Loucy (cell line): Measurements from ENCODE around the gene CD300A.
"Not testable (repeated sequence)": the region's sequence is repeated elsewhere in the genome, so short reads cannot be mapped to it uniquely, and the experiment has no call there.

ENCODE experiments used
- H2AFZ ChIP-seq: fragments of 200-600 bp; sonication (generic); 2 replicates; pipeline ENCODE4 v1.6.0; 2016; ENCODE audit warnings: antibody characterized with exemption, mild to moderate bottlenecking, low read length, moderate library complexity
- H3F3A ChIP-seq: fragments of 200-600 bp; 2 replicates; pipeline ENCODE4 v1.6.0; 2016; ENCODE audit warnings: antibody characterized with exemption, low read depth, mild to moderate bottlenecking
- H3K27me3 ChIP-seq: fragments of 200-600 bp; sonication (generic); 2 replicates; pipeline ENCODE4 v1.6.1; 2014; ENCODE audit warnings: low read length, mild to moderate bottlenecking; ENCODE audit not compliant: insufficient read depth, poor library complexity, severe bottlenecking
- H3K36me3 ChIP-seq: fragments of 200-600 bp; sonication (generic); 2 replicates; pipeline ENCODE4 v1.6.1; 2016; ENCODE audit warnings: low read length; ENCODE audit not compliant: insufficient read depth
- H3K4me1 ChIP-seq: fragments of 200-600 bp; sonication (generic); 2 replicates; pipeline ENCODE4 v1.5.1; 2014; ENCODE audit warnings: low read length, mild to moderate bottlenecking; ENCODE audit not compliant: insufficient read depth, poor library complexity, severe bottlenecking
- H3K4me2 ChIP-seq: fragments of 200-600 bp; sonication (generic); 2 replicates; pipeline ENCODE4 v1.6.0; 2014; ENCODE audit warnings: antibody characterized with exemption, low read length, low read depth, mild to moderate bottlenecking; ENCODE audit not compliant: poor library complexity, severe bottlenecking
- H3K4me3 ChIP-seq: fragments of 200-600 bp; sonication (generic); 2 replicates; pipeline ENCODE4 v1.5.1; 2014; ENCODE audit warnings: low read length, mild to moderate bottlenecking, mixed read lengths; ENCODE audit not compliant: poor library complexity, severe bottlenecking
- H3K79me2 ChIP-seq: fragments of 200-600 bp; sonication (generic); 2 replicates; pipeline ENCODE4 v1.6.1; 2014; ENCODE audit warnings: low read length; ENCODE audit not compliant: insufficient read depth
- H3K9ac ChIP-seq: fragments of 200-600 bp; sonication (generic); 2 replicates; pipeline ENCODE4 v1.6.0; 2014; ENCODE audit warnings: mild to moderate bottlenecking, low read depth, low read length, moderate library complexity; ENCODE audit not compliant: poor library complexity, severe bottlenecking
- H3K9me2 ChIP-seq: fragments of 200-600 bp; sonication (generic); replicated peaks from 2 replicates; pipeline ENCODE4 v1.6.1; 2016; ENCODE audit warnings: low read depth, low read length, mixed read lengths
- H3K9me3 ChIP-seq: fragments of 200-600 bp; sonication (generic); 2 replicates; pipeline ENCODE4 v1.6.1; 2014; ENCODE audit warnings: mild to moderate bottlenecking, antibody characterized with exemption, low read length, low read depth; ENCODE audit not compliant: insufficient read depth
- H4K20me1 ChIP-seq: fragments of 200-600 bp; sonication (generic); 2 replicates; pipeline ENCODE4 v1.6.0; 2014; ENCODE audit warnings: antibody characterized with exemption, low read length, mild to moderate bottlenecking; ENCODE audit not compliant: insufficient read depth, poor library complexity, severe bottlenecking
- CTCF ChIP-seq: fragments of 200-600 bp; sonication (generic); conservative IDR thresholded peaks from 2 replicates; pipeline ENCODE4 v1.5.1; 2014; ENCODE audit warnings: mild to moderate bottlenecking, antibody characterized with exemption, low read length
- EZH2phosphoT487 ChIP-seq: fragments of 200-600 bp; IDR thresholded peaks from 2 replicates; pipeline ENCODE4 v1.6.1; 2018; ENCODE audit warnings: antibody characterized with exemption, mild to moderate bottlenecking, moderate library complexity, borderline replicate concordance

Gene CD300A

DNA sequence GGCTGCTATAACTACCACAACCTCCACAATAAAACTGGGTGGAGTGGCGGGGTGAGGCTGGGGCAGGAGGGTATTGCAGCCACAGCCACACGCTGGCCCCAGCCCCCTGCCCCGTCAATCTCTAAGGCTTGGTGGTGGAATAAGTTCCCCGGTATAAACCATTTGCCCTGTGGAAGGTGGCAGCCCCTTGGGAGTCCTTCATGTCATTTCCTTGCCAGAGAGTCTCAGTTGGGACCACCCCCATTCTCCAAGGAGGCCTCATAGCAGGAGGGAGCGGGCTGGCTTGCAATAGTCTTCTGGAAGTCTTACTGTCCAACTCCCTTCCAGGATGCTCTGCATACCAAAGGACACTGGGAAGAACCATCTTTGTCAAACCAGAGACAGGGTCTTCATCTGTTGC is 19.4 kb downstream of the CD300A start:
- H3K4me3 ChIP-seq, result no peak overlapping the region
- H2AFZ ChIP-seq, result no peak overlapping the region
- no peak for TF ChIP-seq EZH2phosphoT487
- no peak for TF ChIP-seq CTCF
- no peaks in the 10 kb centered on the region for H3K9me2 ChIP-seq
- no peaks in the 10 kb centered on the region for H3K36me3 ChIP-seq
- peaks cover 6% of the 10 kb centered on the region for H3K27me3 ChIP-seq
- no peak overlapping the region for H3K4me2 ChIP-seq
- H3K9ac ChIP-seq, result no peak overlapping the region
- no peaks in the 10 kb centered on the region for H3K4me1 ChIP-seq
- H3K79me2 ChIP-seq, result no peaks in the 10 kb centered on the region
- H3F3A ChIP-seq, result no peaks in the 10 kb centered on the region
- H3K9me3 ChIP-seq, result no peaks in the 10 kb centered on the region
- H4K20me1 ChIP-seq, result no peaks in the 10 kb centered on the region

DNA sequence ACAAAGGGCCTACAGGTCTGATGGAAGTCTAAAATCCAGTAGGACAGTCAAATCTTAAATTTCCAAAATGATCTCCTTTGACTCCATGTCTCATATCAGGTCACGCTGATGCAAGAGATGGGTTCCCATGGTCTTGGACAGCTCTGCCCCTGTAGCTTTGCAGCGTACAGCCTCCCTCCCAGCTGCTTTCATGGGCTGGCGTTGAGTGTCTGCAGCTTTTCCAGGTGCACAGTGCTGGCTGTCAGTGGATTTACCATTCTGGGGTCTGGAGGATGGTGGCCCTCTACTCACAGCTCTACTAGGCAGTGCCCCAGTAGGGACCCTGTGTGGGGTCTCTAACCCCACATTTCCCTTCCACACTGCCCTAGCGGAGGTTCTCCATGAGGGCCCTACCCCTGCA is 21.8 kb downstream of the CD300A start:
- not testable (repeated sequence) for H4K20me1 ChIP-seq, H3K4me3 ChIP-seq, H3K9me2 ChIP-seq, H3K4me2 ChIP-seq, H3K9ac ChIP-seq, H3K9me3 ChIP-seq, H3F3A ChIP-seq, H3K27me3 ChIP-seq, H2AFZ ChIP-seq, H3K4me1 ChIP-seq, H3K36me3 ChIP-seq, H3K79me2 ChIP-seq

- H3K9ac ChIP-seq, result no peak overlapping the region
- no peak overlapping the region for H2AFZ ChIP-seq
- H3K27me3 ChIP-seq, result no peaks in the 10 kb centered on the region
- H3K4me2 ChIP-seq, result no peak overlapping the region
- H4K20me1 ChIP-seq, result no peaks in the 10 kb centered on the region
- H3K4me3 ChIP-seq, result no peak overlapping the region
- no peaks in the 10 kb centered on the region for H3K79me2 ChIP-seq
- TF ChIP-seq CTCF (no peak), EZH2phosphoT487 (no peak)
- H3K9me2 ChIP-seq, result no peaks in the 10 kb centered on the region
- H3K36me3 ChIP-seq, result no peaks in the 10 kb centered on the region
- no peaks in the 10 kb centered on the region for H3K9me3 ChIP-seq
- no peaks in the 10 kb centered on the region for H3F3A ChIP-seq
- no peaks in the 10 kb centered on the region for H3K4me1 ChIP-seq
Observed at GRCh38 chr17:74490716-74491115, 24.3 kb downstream of the CD300A start.

- TF ChIP-seq EZH2phosphoT487, result no peak
- TF ChIP-seq CTCF, result no peak
- H3K9me3 ChIP-seq, result no peaks in the 10 kb centered on the region
- no peaks in the 10 kb centered on the region for H3K9me2 ChIP-seq
- H3K27me3 ChIP-seq, result no peaks in the 10 kb centered on the region
- H2AFZ ChIP-seq, result no peak overlapping the region
- no peaks in the 10 kb centered on the region for H3F3A ChIP-seq
- H4K20me1 ChIP-seq, result no peaks in the 10 kb centered on the region
- no peaks in the 10 kb centered on the region for H3K79me2 ChIP-seq
- no peaks in the 10 kb centered on the region for H3K36me3 ChIP-seq
- H3K4me3 ChIP-seq, result no peak overlapping the region
- H3K9ac ChIP-seq, result no peak overlapping the region
- no peaks in the 10 kb centered on the region for H3K4me1 ChIP-seq
- no peak overlapping the region for H3K4me2 ChIP-seq
Observed at GRCh38 chr17:74491626-74492025, 25.2 kb downstream of the CD300A start.
